ENCODE measurements around the gene GIT2.
"Not testable (repeated sequence)": the region's sequence is repeated elsewhere in the genome, so short reads cannot be mapped to it uniquely, and the experiment has no call there.

GIT2 gene

GRCh38 chr12:110005319-110005973 lies 9.3 kb upstream of the GIT2 start:
- no peak for DNase-seq

- DNase-seq = no peak
These were observed 8.4 kb upstream of the GIT2 start for GRCh38 chr12:110004598-110004997.

GRCh38 chr12:110002676-110003515 lies 6.7 kb upstream of the GIT2 start:
- DNase-seq = no peak

- DNase-seq = no peak
These were observed 5.4 kb upstream of the GIT2 start for GRCh38 chr12:110001596-110001995.

- no peak for DNase-seq
These were observed 3.9 kb upstream of the GIT2 start for GRCh38 chr12:109999983-110000505.

- no peak for DNase-seq
These were observed 3.4 kb upstream of the GIT2 start for GRCh38 chr12:109999649-109999971.

- peak; percentile 74 for DNase-seq
These were observed 2.9 kb upstream of the GIT2 start, which contains the start of gene ANKRD13A for GRCh38 chr12:109998904-109999648. TSS of gene ANKRD13A (plus strand) at chr12:109999430. CDS start at chr12:109999689, 259 bp downstream.

GRCh38 chr12:109998241-109998903 lies 2.2 kb upstream of the GIT2 start:
- DNase-seq = no peak

- DNase-seq = no peak
These were observed 1.2 kb upstream of the GIT2 start for GRCh38 chr12:109997393-109997792.

GRCh38 chr12:109996483-109996853 lies 300 bp upstream of the GIT2 start:
- DNase-seq = no peak

GRCh38 chr12:109995361-109995685 lies 845 bp downstream of the GIT2 start:
- no peak for DNase-seq

- DNase-seq = no peak
These were observed 1.6 kb downstream of the GIT2 start for GRCh38 chr12:109994401-109995175.

- no peak for DNase-seq
These were observed 3.1 kb downstream of the GIT2 start for GRCh38 chr12:109993091-109993490.

- DNase-seq = no peak
These were observed 4.6 kb downstream of the GIT2 start for GRCh38 chr12:109991586-109991985.

- no peak for DNase-seq
These were observed 6.8 kb downstream of the GIT2 start for GRCh38 chr12:109989380-109989779.

GRCh38 chr12:109988903-109989302 lies 7.3 kb downstream of the GIT2 start:
- no peak for DNase-seq

GRCh38 chr12:109988274-109988673 lies 7.9 kb downstream of the GIT2 start:
- DNase-seq = no peak

GRCh38 chr12:109987615-109988014 lies 8.6 kb downstream of the GIT2 start:
- no peak for DNase-seq

GRCh38 chr12:109986236-109986635 lies 9.9 kb downstream of the GIT2 start:
- DNase-seq = not testable (repeated sequence)

- DNase-seq = no peak
These were observed 12.6 kb downstream of the GIT2 start for GRCh38 chr12:109983432-109984142.

- no peak for DNase-seq
These were observed 14.0 kb downstream of the GIT2 start for GRCh38 chr12:109982210-109982609.

GRCh38 chr12:109981311-109981710 lies 14.9 kb downstream of the GIT2 start:
- no peak for DNase-seq
